GM12874 (cell line): ENCODE results near the gene C1QTNF6.
A peak's percentile ranks its signal among the peaks of the same experiment; 100 is the strongest.

Source experiments
- TF ChIP-seq, protein P1 (sequence below): IDR thresholded peaks from 2 replicates; pipeline ENCODE4 v1.5.1; 2011; ENCODE audit warnings: low read depth, mild to moderate bottlenecking, control low read depth, low read length, moderate library complexity; ENCODE audit not compliant: insufficient read depth

The C1QTNF6 gene

DNA sequence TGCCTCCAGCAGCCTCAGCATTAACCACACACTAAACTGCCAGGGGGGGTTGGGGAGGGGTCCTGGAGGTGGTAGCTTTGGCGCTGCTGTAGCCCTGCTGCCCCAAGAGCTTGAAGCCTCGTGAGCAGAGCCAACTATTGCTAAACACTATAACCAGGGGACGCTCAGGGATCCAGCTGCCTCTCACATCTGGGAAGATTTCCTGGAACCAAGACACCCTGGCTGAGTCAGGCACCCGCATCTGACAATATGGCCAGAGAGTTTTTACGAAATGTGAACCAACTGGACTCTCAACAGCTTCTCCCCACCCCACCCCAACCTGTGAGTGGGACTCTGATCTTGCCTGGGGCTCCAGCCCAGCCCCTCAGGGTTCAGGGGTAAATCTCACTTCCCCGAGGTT, 14.3 kb downstream of the C1QTNF6 start:
- TF ChIP-seq, protein P1, sequence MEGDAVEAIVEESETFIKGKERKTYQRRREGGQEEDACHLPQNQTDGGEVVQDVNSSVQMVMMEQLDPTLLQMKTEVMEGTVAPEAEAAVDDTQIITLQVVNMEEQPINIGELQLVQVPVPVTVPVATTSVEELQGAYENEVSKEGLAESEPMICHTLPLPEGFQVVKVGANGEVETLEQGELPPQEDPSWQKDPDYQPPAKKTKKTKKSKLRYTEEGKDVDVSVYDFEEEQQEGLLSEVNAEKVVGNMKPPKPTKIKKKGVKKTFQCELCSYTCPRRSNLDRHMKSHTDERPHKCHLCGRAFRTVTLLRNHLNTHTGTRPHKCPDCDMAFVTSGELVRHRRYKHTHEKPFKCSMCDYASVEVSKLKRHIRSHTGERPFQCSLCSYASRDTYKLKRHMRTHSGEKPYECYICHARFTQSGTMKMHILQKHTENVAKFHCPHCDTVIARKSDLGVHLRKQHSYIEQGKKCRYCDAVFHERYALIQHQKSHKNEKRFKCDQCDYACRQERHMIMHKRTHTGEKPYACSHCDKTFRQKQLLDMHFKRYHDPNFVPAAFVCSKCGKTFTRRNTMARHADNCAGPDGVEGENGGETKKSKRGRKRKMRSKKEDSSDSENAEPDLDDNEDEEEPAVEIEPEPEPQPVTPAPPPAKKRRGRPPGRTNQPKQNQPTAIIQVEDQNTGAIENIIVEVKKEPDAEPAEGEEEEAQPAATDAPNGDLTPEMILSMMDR: no peak

DNA sequence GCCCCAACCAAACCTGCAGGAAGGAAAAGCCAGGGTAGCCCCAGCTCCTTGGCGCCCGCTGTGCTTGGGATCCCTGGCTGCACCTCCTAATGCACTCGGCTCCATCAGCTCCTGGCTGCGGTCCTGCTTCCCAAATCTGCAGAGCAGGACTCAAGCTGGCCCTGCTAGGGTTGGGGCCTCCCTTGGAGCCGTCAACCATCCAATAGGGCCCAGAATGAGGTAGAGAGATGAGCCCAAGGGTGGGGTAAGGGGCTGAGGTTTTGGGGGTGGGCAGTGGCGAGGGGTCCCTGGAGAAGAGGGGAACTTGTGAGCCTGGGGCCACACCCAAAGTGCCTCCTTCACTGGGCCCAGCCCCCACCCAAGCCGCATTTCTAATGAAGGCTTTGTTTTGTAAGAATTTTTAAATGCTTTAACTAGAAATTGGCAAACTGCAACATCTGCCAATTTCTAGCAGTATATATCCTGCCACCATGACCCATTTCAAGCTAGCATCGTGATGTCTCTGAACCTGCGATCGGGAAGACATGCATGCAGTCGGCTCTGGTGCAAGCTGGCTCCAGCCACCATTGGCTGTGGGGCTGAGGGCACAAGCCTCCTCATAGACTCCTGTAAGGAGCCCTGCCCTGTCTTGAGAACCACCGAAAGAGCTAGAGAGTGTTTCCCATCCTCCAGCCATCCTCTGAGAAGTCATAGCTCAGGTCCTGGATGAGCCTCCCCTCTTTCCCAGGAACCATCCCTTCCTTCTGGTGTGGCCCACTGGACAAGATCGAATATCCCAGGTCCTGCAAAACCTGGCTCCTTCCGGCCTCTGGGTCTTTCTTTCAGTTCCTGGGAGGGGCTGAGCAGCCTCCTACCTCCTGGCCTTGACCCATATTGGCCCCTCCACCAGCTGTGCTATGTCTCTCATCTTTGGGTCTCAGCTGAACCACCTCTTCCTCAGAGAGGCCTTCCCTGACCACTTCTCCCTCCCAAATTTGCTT, 15.5 kb downstream of the C1QTNF6 start:
- TF ChIP-seq, protein P1: no peak

DNA sequence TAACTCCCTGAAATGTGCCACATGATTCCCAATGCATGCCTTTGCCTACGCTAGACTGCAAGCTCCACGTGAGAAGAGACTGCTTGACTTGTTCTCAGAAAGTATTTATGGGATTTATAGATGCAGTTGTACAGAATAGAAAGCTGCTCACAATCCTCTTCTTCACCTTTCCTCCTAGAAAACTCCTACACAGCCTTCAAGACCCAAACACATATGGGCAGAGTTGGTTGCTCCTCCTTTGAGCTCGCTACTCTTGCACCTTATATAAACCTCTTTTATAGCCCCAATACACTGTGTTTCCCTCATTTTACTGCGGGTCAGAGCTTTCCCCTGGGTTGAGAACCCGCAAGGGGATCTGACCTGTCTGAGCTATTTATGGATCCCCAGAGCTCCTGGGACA, 16.4 kb downstream of the C1QTNF6 start:
- TF ChIP-seq, protein P1: no peak

DNA sequence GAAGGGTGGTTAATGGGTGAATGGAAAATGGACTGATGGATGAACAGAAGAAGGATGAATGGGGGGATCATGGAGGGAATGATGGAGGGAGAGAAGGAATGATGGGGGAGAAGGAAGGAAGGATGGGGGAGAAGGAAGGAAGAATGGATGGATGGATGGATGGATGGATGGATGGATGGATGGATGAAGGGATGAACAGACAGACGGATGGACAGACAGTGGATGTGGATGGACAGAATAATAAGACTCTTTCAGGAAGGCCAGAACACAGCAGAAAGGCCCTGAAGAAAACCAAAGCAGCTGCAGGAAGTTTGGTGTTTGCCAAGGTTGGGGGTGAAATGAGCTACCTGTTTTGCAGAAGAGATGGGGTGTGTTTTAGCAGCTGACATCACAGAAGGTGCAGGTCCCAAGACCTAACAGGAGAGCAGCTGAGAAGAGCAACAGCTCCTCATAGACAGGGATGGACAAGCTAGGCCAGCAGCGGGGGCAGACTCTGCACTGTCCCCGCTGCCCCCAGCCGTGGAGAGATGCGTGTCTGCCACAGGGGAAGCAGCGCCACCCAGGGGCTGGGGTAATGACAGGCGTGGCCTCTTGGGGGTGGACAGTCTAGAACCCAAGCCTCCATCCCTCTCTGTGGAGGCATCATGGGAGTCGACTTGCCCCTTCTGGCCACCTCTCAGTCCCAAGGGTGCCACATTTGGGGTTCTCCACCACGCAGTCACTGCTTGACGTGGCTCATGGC, 17.9 kb downstream of the C1QTNF6 start:
- TF ChIP-seq, protein P1: peak; percentile 17; the same call in 1 of the 2 replicates

DNA sequence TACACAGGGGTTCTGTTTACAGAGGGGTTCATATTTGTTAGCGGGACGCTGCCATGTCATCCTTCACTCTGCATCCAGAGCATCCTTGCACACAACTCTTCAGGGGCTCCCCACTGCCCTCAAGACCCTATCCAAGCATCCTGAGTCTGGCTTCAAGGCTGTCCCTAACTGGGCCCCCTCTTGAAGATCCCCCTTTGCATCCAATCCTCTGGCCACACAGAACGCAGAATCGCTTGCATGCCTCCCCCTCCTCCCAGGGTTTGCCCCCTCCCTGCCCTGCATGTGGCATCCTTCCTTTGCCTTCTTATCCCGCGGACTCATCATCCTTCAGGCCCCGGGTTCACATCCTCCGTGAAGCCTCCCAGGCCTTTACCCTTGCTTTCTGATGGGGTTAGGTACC, 18.6 kb downstream of the C1QTNF6 start:
- TF ChIP-seq, protein P1: no peak

DNA sequence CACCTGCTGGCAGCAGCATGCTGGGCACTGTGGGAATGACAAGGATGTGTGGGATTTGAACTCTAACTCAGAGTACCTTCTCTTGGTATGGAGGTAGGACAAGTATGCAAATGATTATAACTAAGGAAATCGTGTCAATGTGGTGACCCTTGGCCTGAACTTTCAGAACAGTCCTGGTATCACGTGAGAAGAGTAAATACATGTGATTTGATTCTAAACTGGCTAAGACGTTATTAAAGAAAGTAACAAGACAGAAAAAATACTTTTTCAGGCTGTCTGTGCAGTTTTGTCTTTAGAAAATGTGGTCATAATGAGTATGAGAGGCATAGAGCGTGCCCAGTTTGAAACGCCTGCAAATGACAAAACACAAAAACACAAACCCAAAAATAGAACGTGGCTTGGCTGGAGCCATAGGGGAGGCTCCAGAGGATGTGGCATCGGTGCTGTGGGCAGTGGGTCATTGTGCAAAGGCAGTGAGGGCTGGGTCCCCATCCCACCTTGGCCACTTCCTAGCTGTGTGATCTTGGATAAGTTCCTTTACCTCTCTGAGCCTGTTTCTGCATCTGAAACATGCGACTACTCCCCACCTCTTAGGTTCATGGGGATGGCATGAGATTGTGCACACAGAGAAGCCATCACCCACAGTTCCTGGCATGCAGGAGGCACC, 19.9 kb downstream of the C1QTNF6 start:
- TF ChIP-seq, protein P1: no peak
